Germinal center (tissue), 1 donor: ENCODE results near the gene EHD2.
"Not testable (repeated sequence)": the region's sequence is repeated elsewhere in the genome, so short reads cannot be mapped to it uniquely, and the experiment has no call there.

Source experiments
- DNase-seq: peaks from one replicate; pipeline ENCODE4 v3.0.0; 2012; ENCODE audit warnings: mixed read lengths, low spot score

EHD2 gene

GRCh38 chr19:47750752-47751151 lies 37.5 kb downstream of the EHD2 start:
- DNase-seq, result no peak

- no peak for DNase-seq
Measured at GRCh38 chr19:47752440-47753211, 39.4 kb downstream of the EHD2 start.

- DNase-seq, result no peak
Measured at GRCh38 chr19:47754206-47755064, 41.2 kb downstream of the EHD2 start.

GRCh38 chr19:47755065-47755761 lies 42.0 kb downstream of the EHD2 start:
- DNase-seq, result no peak

GRCh38 chr19:47755762-47756626 lies 42.8 kb downstream of the EHD2 start:
- DNase-seq, result no peak

GRCh38 chr19:47756627-47756929 lies 43.4 kb downstream of the EHD2 start:
- no peak for DNase-seq

GRCh38 chr19:47756953-47757608 lies 43.9 kb downstream of the EHD2 start:
- DNase-seq, result no peak

- DNase-seq, result no peak
Measured at GRCh38 chr19:47757617-47758442, 44.6 kb downstream of the EHD2 start.

GRCh38 chr19:47758443-47758804 lies 45.2 kb downstream of the EHD2 start:
- DNase-seq, result no peak

- no peak for DNase-seq
Measured at GRCh38 chr19:47760632-47760999, 47.4 kb downstream of the EHD2 start.

- no peak for DNase-seq
Measured at GRCh38 chr19:47761566-47761965, 48.3 kb downstream of the EHD2 start.

- DNase-seq, result no peak
Measured at GRCh38 chr19:47762151-47762550, 48.9 kb downstream of the EHD2 start.

GRCh38 chr19:47762615-47763308 lies 49.5 kb downstream of the EHD2 start:
- no peak for DNase-seq

- DNase-seq, result not testable (repeated sequence)
Measured at GRCh38 chr19:47764705-47765104, 51.5 kb downstream of the EHD2 start.

- no peak for DNase-seq
Measured at GRCh38 chr19:47765523-47766358, 52.5 kb downstream of the EHD2 start.

GRCh38 chr19:47766359-47766620 lies 53.1 kb downstream of the EHD2 start:
- DNase-seq, result no peak

GRCh38 chr19:47766670-47767069 lies 53.4 kb downstream of the EHD2 start:
- no peak for DNase-seq

GRCh38 chr19:47767349-47767748 lies 54.1 kb downstream of the EHD2 start:
- no peak for DNase-seq

- no peak for DNase-seq
Measured at GRCh38 chr19:47768604-47769003, 55.4 kb downstream of the EHD2 start.
